H1 (cell line): ENCODE results near the gene APOBEC3F. TPM values are rescaled to one million over a fixed set of nuclear protein-coding genes. Genes with fewer than 3 reads are reported as not detected.

ENCODE experiments used
- CTCF ChIA-PET: fragments of 300-600 bp; sonication (Branson Sonifier 250); formaldehyde crosslinking; loops from one replicate; lab custom pipeline; 2021; ENCODE audit not compliant: partially characterized antibody; lab: Charles Lee
- POLR2A ChIA-PET: fragments of 300-600 bp; sonication (Branson Sonifier 250); formaldehyde crosslinking; loops from one replicate; lab custom pipeline; 2021; ENCODE audit warnings: inconsistent platforms; ENCODE audit not compliant: partially characterized antibody; lab: Charles Lee
- DNase-seq, 2 experiments: peaks; one replicate each; pipeline versions ENCODE4 v3.0.0 to v3.0.0-alpha.2; 2010 to 2022; ENCODE audit warnings: low spot score in 2 of 2, low read depth in 1 of 2, mixed read lengths in 1 of 2
- FAIRE-seq: peaks from 2 replicates; lab custom pipeline; 2011; peaks lifted over from hg19 to GRCh38; lab: Jason Lieb, UNC
- H2AFZ ChIP-seq: 2 replicates; pipeline ENCODE4 v1.8.1; 2012; ENCODE audit warnings: low read length, inconsistent platforms
- H2AK5ac ChIP-seq: 2 replicates; pipeline ENCODE4 v1.6.1; 2013; ENCODE audit warnings: low read depth, low read length
- H2BK120ac ChIP-seq: replicated peaks from 2 replicates; pipeline ENCODE3; 2013; ENCODE audit warnings: low read depth, low read length, inconsistent platforms
- H2BK12ac ChIP-seq: 2 replicates; pipeline ENCODE4 v1.6.1; 2013; ENCODE audit warnings: low read depth, low read length
- H2BK15ac ChIP-seq: 2 replicates; pipeline ENCODE4 v1.6.1; 2013; ENCODE audit warnings: low read length
- H2BK20ac ChIP-seq: 2 replicates; pipeline ENCODE4 v1.6.1; 2013; ENCODE audit warnings: low read length
- H2BK5ac ChIP-seq: 2 replicates; pipeline ENCODE4 v1.6.1; 2013; ENCODE audit warnings: low read depth, low read length
- H3K14ac ChIP-seq: 2 replicates; pipeline ENCODE4 v1.6.1; 2013; ENCODE audit warnings: inconsistent platforms; ENCODE audit not compliant: insufficient read length
- H3K18ac ChIP-seq: 2 replicates; pipeline ENCODE4 v1.6.1; 2013; ENCODE audit warnings: low read length; ENCODE audit errors: extremely low read depth
- H3K23ac ChIP-seq: 2 replicates; pipeline ENCODE4 v1.6.1; 2013; ENCODE audit warnings: inconsistent platforms; ENCODE audit not compliant: insufficient read length
- H3K23me2 ChIP-seq: 2 replicates; pipeline ENCODE4 v1.6.1; 2013; ENCODE audit warnings: low read depth, low read length
- H3K27ac ChIP-seq: 2 replicates; pipeline ENCODE4 v1.6.1; 2011; ENCODE audit warnings: low read depth, low read length, inconsistent platforms
- H3K27me3 ChIP-seq, 4 experiments: replicated peaks in 1 of 4; 1 replicate in 1 of 4; 2 replicates in 3 of 4; pipeline versions ENCODE4 v1.6.1 to v1.8.1; 2011 to 2013; ENCODE audit warnings: low read length in 3 of 4, mild to moderate bottlenecking in 3 of 4, inconsistent platforms in 2 of 4, mixed read lengths in 2 of 4, moderate library complexity in 1 of 4; ENCODE audit not compliant: control insufficient read depth in 3 of 4, insufficient read depth in 3 of 4; ENCODE audit errors: extremely low read depth in 1 of 4
- H3K36me3 ChIP-seq, 4 experiments: 2 replicates each; pipeline versions ENCODE4 v1.6.1 to v1.8.1; 2011 to 2013; ENCODE audit warnings: mild to moderate bottlenecking in 4 of 4, low read length in 3 of 4, moderate library complexity in 2 of 4, control low read depth in 1 of 4, inconsistent platforms in 1 of 4; ENCODE audit not compliant: insufficient read depth in 4 of 4, control insufficient read depth in 2 of 4
- H3K4ac ChIP-seq: replicated peaks from 2 replicates; pipeline ENCODE3; 2013; ENCODE audit warnings: low read length, low read depth, mixed read lengths, inconsistent platforms; ENCODE audit not compliant: insufficient read length
- H3K4me1 ChIP-seq, 4 experiments: replicated peaks in 1 of 4; 1 replicate in 1 of 4; 2 replicates in 3 of 4; pipeline versions ENCODE4 v1.6.1 to v1.8.1; 2011 to 2013; ENCODE audit warnings: low read length in 3 of 4, inconsistent platforms in 2 of 4, mixed read lengths in 1 of 4; ENCODE audit not compliant: insufficient read depth in 4 of 4, control insufficient read depth in 3 of 4
- H3K4me2 ChIP-seq, 2 experiments: 2 replicates each; pipeline versions ENCODE4 v1.6.1 to v1.8.1; 2011 to 2013; ENCODE audit warnings: low read depth in 2 of 2, low read length in 2 of 2, control low read depth in 1 of 2, inconsistent platforms in 1 of 2, mild to moderate bottlenecking in 1 of 2; ENCODE audit not compliant: insufficient read depth in 1 of 2
- H3K4me3 ChIP-seq, 4 experiments: fragments of 200-600, 300-600 bp in 1 of 4; sonication (generic), shearing (Covaris generic), sonication (Bioruptor Twin) in 1 of 4; 2 replicates each; pipeline versions ENCODE4 v1.5.1 to v1.8.1; 2011 to 2016; ENCODE audit warnings: low read length in 4 of 4, low read depth in 3 of 4, control low read depth in 2 of 4, inconsistent platforms in 2 of 4, mild to moderate bottlenecking in 2 of 4, mixed read lengths in 1 of 4, moderate library complexity in 1 of 4; ENCODE audit not compliant: insufficient read depth in 2 of 4; ENCODE audit errors: extremely low read depth in 1 of 4
- H3K56ac ChIP-seq: replicated peaks from 2 replicates; pipeline ENCODE3; 2013; ENCODE audit warnings: low read depth, mild to moderate bottlenecking, mixed read lengths, low read length, inconsistent platforms; ENCODE audit not compliant: insufficient read length
- H3K79me1 ChIP-seq: 2 replicates; pipeline ENCODE4 v1.6.1; 2013; ENCODE audit warnings: low read depth, low read length, control low read depth
- H3K79me2 ChIP-seq, 2 experiments: 2 replicates each; pipeline versions ENCODE4 v1.6.1 to v1.8.1; 2012 to 2013; ENCODE audit warnings: low read length in 2 of 2, mild to moderate bottlenecking in 2 of 2, inconsistent platforms in 1 of 2; ENCODE audit not compliant: insufficient read depth in 2 of 2, control insufficient read depth in 1 of 2
- H3K9ac ChIP-seq, 4 experiments: replicated peaks in 1 of 4; 1 replicate in 1 of 4; 2 replicates in 3 of 4; pipeline versions ENCODE4 v1.6.1 to v1.8.1; 2011 to 2013; ENCODE audit warnings: low read depth in 3 of 4, low read length in 3 of 4, control low read depth in 2 of 4, mild to moderate bottlenecking in 2 of 4, moderate library complexity in 2 of 4, inconsistent platforms in 1 of 4; ENCODE audit errors: extremely low read depth in 1 of 4
- H3K9me3 ChIP-seq, 2 experiments: 2 replicates each; pipeline versions ENCODE4 v1.6.1 to v1.8.1; 2012 to 2013; ENCODE audit warnings: mild to moderate bottlenecking in 2 of 2, moderate library complexity in 2 of 2, control low read depth in 1 of 2, inconsistent platforms in 1 of 2, low read depth in 1 of 2, low read length in 1 of 2, mixed read lengths in 1 of 2; ENCODE audit not compliant: insufficient read depth in 2 of 2
- H4K20me1 ChIP-seq, 2 experiments: replicated peaks in 1 of 2; 2 replicates each; pipeline versions ENCODE3 to v1.8.1; 2011 to 2013; ENCODE audit warnings: inconsistent platforms in 2 of 2, low read length in 2 of 2, mild to moderate bottlenecking in 1 of 2; ENCODE audit not compliant: insufficient read depth in 2 of 2, control insufficient read depth in 1 of 2
- H4K5ac ChIP-seq: 2 replicates; pipeline ENCODE4 v1.6.1; 2013; ENCODE audit warnings: low read length, low read depth, mixed read lengths, inconsistent platforms; ENCODE audit not compliant: insufficient read length
- H4K8ac ChIP-seq: 2 replicates; pipeline ENCODE4 v1.8.0; 2013; ENCODE audit warnings: mild to moderate bottlenecking, moderate library complexity, low read length, inconsistent platforms; ENCODE audit not compliant: insufficient read depth; ENCODE audit errors: extremely low read depth
- H4K91ac ChIP-seq: replicated peaks from 2 replicates; pipeline ENCODE3; 2013; ENCODE audit warnings: low read length, mixed read lengths, inconsistent platforms; ENCODE audit not compliant: insufficient read length
- CEBPB ChIP-seq: IDR thresholded peaks from 2 replicates; pipeline ENCODE4 v1.6.1; 2012; ENCODE audit warnings: low read depth, low read length
- NANOG ChIP-seq: IDR thresholded peaks from 2 replicates; pipeline ENCODE4 v1.6.1; 2011; ENCODE audit warnings: low read length, low read depth, mild to moderate bottlenecking, inconsistent platforms; ENCODE audit not compliant: insufficient read depth, poor library complexity, severe bottlenecking
- RXRA ChIP-seq: IDR thresholded peaks from 2 replicates; pipeline ENCODE4 v1.6.1; 2011; ENCODE audit warnings: low read depth, mild to moderate bottlenecking, low read length, moderate library complexity; ENCODE audit not compliant: insufficient read depth
- SP2 ChIP-seq: IDR thresholded peaks from 2 replicates; pipeline ENCODE4 v1.6.1; 2012; ENCODE audit warnings: mild to moderate bottlenecking, low read length, inconsistent platforms
- ZNF274 ChIP-seq: IDR thresholded peaks from 2 replicates; pipeline ENCODE4 v1.7.0; 2012; ENCODE audit warnings: low read length, borderline replicate concordance; ENCODE audit errors: extremely low read depth
- WGBS, 2 experiments: shearing (Covaris generic) in 1 of 2; methylation state at CpG; one replicate each; pipeline versions ENCODE4 v1.1.6 to v1.1.7; 2013 to 2015; ENCODE audit warnings: low lambda C conversion rate in 2 of 2, mixed read lengths in 2 of 2, inconsistent platforms in 1 of 2, low coverage in 1 of 2, missing lambda C conversion rate in 1 of 2; ENCODE audit not compliant: insufficient replicate concordance in 2 of 2, insufficient coverage in 1 of 2, insufficient read length in 1 of 2; ENCODE audit errors: extremely low coverage in 1 of 2, missing lambda C conversion rate in 1 of 2; 5-methylcytosine and 5-hydroxymethylcytosine counted together
- polyA plus RNA-seq, 7 experiments: library from polyadenylated mRNA; depleted of rRNA in 3 of 7; stranded (reverse) in 5 of 7; unstranded in 2 of 7; fragments of >200 nt in 5 of 7; fragments of 200-250 nt in 2 of 7; gene quantifications; 1 replicate in 5 of 7; 2 replicates in 1 of 7; 4 replicates in 1 of 7; pipeline versions ENCODE4 v1.2.1 to v1.2.3, GENCODE V29; 2011 to 2013; ENCODE audit warnings: missing spikeins in 2 of 7, mixed read lengths in 2 of 7
- total RNA-seq: library from RNA; stranded (reverse); fragmentation: NEBNext Ultra II Directional; extraction: Animal tissue kit (Norgen Biotek cat#: 25700); gene quantifications from 2 replicates; pipeline ENCODE4 v1.2.1, GENCODE V29; 2021

Gene APOBEC3F
- total and polyA plus RNA-seq, 2 of the 8 experiments (the other 6 are each of a cell fraction or from before 2014, with no cell fraction given), result 4.0 to 7.3 TPM

DNA sequence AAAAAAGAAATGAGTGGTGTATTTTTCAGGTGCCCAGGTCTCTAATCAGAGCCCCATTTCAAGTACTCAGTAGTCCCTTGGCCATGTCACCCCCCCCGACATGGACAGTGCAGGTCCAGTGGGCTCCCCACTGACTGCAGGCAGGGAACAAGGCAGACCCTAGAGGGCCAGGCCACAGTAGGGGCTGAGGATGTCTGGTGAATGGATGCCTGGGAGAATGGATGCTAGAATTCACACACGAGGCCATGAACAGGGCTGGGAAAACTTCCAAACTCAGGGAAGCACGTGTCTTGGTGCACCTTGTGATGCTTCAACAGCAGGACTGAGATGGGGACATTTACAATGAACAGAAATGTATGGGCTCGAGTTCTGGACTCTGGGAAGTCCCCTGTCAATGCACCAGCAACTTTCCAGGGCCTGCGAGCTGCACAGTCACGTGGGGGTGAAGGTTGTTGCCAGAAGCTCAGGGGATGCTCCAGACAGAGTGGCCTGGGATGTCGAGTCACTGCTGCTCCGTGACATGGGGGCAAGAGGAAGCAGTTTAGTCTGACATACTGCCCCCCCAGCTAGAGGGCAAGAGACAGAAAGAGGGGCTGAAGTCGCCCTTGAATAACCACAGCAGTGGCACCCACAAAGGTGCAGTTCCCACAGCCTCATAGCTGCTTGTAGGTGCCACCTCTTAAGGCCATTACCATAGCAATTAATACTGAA, 39.5 kb downstream of the APOBEC3F start:
- TF ChIP-seq RXRA (no peak), ZNF274 (no peak), SP2 (no peak), CEBPB (no peak), NANOG (no peak)
- TF ChIP-seq, all 59 proteins: peak for 0
- Histone ChIP-seq H3K79me1 (no peaks in the 10 kb centered on the region), H3K18ac (no peak overlapping the region), H3K23ac (no peak overlapping the region), H4K8ac (no peak overlapping the region), H2BK120ac (no peak overlapping the region), H4K91ac (no peak overlapping the region), H2AFZ (no peak overlapping the region), H2BK5ac (no peak overlapping the region), H3K9me3 (no peaks in the 10 kb centered on the region), H3K27me3 (no peaks in the 10 kb centered on the region), H3K9ac (no peak overlapping the region), H3K27ac (no peak overlapping the region), H4K20me1 (no peaks in the 10 kb centered on the region), H2BK12ac (no peak overlapping the region), H4K5ac (no peak overlapping the region), H2AK5ac (0 out of 2 replicates have a peak overlapping the region, but pooled peaks have one; percentile 53), H3K4ac (no peak overlapping the region), H2BK15ac (no peak overlapping the region), H3K4me2 (no peak overlapping the region), H3K14ac (no peak overlapping the region), H3K4me3 (no peak overlapping the region), H3K4me1 (peaks cover 0 to 7% (median 1%) of the 10 kb centered on the region in 4 experiments; a peak in 4 of 7 replicates), H3K23me2 (no peaks in the 10 kb centered on the region), H3K56ac (no peak overlapping the region), H3K79me2 (no peaks in the 10 kb centered on the region), H2BK20ac (no peak overlapping the region), H3K36me3 (no peaks in the 10 kb centered on the region)
- FAIRE-seq (no peak), DNase-seq (no peak)
- CTCF ChIA-PET, result interaction anchor here (0.7 to 1.3 kb wide), 5 partner anchors 12 to 231 kb away, joined by 3 to 6 read pairs (median 3); partner anchors contain the start of gene APOBEC3H
- 86% methylated on average over 9 of the region's 9 CpGs; no CpG with 5 or more reads in 1 of the 2 experiments for WGBS, 2 experiments
- POLR2A ChIA-PET, result interaction anchor here (1.5 kb wide), 1 partner anchor 32 kb away, joined by 3 read pairs; no protein-coding TSS in a partner anchor
